ENCODE data around the gene COX6A2.
A peak's percentile ranks its signal among the peaks of the same experiment; 100 is the strongest.

The COX6A2 gene

GRCh38 chr16:31428279-31428597 is at the start of gene COX6A2:
Gene COX6A2, minus strand, starts transcription at chr16:31428360. Its CDS starts 35 bp downstream, at chr16:31428325.
- no peak for DNase-seq (ENCODE audit: low read depth)

GRCh38 chr16:31477220-31478216 is 49.4 kb upstream of the COX6A2 start:
- no peak for DNase-seq (ENCODE audit: low read depth)

GRCh38 chr16:31476303-31477219 is 48.4 kb upstream of the COX6A2 start:
- no peak for DNase-seq (ENCODE audit: low read depth)

DNA sequence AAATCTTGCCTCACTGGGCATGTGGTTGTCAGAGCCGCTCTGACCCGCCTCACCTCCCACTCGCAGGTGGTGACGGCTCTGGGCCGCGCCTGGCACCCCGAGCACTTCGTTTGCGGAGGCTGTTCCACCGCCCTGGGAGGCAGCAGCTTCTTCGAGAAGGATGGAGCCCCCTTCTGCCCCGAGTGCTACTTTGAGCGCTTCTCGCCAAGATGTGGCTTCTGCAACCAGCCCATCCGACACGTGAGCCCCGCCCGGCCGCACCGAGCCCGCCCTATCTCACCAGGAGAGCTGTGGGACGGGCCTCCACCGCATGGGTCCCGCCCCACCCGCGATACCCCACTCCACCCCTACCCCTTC is 47.8 kb upstream of the COX6A2 start:
- DNase-seq (ENCODE audit: low read depth) = no peak

- no peak for DNase-seq (ENCODE audit: low read depth)
These were observed 46.9 kb upstream of the COX6A2 start for GRCh38 chr16:31474773-31475738.

DNA sequence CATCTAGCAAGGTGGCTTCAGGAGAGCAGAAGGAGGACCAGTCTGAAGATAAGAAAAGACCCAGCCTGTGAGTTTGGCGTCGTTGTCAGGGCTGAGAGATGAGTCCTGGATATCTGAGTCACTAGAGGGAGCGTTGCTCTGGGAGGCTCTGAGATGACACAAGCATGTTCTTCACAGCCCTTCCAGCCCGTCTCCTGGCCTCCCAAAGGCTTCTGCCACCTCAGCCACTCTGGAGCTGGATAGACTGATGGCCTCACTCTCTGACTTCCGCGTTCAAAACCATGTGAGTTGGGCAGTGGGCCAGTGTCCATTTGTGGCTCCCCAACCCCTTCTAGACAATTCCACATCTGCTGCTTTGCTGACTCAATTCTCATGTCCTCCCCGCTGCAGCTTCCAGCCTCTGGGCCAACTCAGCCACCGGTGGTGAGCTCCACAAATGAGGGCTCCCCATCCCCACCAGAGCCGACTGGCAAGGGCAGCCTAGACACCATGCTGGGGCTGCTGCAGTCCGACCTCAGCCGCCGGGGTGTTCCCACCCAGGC is 46.1 kb upstream of the COX6A2 start:
- DNase-seq (ENCODE audit: low read depth) = peak; percentile 78

GRCh38 chr16:31473264-31473984 is 45.3 kb upstream of the COX6A2 start:
- no peak for DNase-seq (ENCODE audit: low read depth)

GRCh38 chr16:31472709-31473203 is 44.6 kb upstream of the COX6A2 start:
- peak; percentile 86 for DNase-seq (ENCODE audit: low read depth)

GRCh38 chr16:31471875-31472708 is 43.9 kb upstream of the COX6A2 start, which contains the start of gene TGFB1I1:
Gene TGFB1I1, plus strand, starts transcription at chr16:31472152. Its CDS starts 37 bp downstream, at chr16:31472189.
- peak; percentile 74 for DNase-seq (ENCODE audit: low read depth)

GRCh38 chr16:31471241-31471874 is 43.2 kb upstream of the COX6A2 start:
- DNase-seq (ENCODE audit: low read depth) = peak; percentile 27

DNA sequence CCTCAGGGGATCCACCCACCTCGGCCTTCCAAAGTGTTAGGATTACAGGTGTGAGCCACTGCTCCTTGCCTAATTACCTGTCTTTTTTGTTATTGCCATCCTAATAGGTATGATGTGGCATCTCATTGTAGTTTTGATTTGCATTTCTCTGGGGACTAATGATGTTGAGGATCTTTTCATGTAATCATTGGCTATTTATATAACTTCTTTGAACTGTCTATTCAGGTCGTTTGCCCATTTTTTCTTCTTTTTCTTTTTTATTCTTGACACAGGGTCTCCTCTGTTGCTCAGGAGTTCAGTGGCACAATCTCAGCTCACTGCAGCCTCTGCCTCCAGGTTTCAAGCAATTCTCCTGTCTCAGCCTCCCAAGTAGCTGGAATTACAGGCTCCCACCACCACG is 42.5 kb upstream of the COX6A2 start:
- no peak for DNase-seq (ENCODE audit: low read depth)

- DNase-seq (ENCODE audit: low read depth) = no peak
These were observed 39.7 kb upstream of the COX6A2 start for GRCh38 chr16:31467858-31468257.

DNA sequence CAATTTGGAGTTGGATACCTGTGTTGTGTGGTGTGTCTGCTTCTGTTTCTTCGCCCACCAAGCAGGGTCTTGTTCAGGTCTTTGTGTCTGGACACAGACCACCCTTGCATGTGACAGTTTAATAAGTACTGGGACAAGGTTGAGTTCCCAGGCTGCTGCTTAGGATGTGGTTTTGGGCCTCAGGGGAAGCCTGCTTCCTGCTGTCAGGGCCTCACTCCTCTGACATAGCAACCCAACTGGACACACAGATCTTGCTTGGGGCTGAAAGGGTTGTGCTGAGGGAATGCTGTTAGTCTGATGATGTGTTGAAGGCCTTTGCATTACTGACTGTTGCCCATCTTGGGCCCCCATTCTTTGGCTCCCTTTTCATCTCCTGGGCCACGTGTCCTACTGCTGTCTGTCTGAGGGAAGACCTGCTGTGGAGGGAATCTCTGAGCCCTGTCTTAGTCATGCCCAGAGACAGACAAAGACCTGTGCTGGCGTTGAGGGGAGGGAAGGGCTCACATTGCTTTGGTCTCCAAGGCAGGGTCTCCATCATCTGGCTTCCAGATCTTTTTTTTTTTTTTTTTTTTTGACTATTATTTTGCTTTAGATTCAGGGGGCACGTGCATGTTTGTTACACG is 39.1 kb upstream of the COX6A2 start:
- DNase-seq (ENCODE audit: low read depth) = peak; percentile 40

- no peak for DNase-seq (ENCODE audit: low read depth)
These were observed 38.3 kb upstream of the COX6A2 start for GRCh38 chr16:31466381-31466841.

GRCh38 chr16:31465788-31466370 is 37.7 kb upstream of the COX6A2 start:
- DNase-seq (ENCODE audit: low read depth) = no peak

GRCh38 chr16:31464781-31465260 is 36.7 kb upstream of the COX6A2 start:
- no peak for DNase-seq (ENCODE audit: low read depth)

- no peak for DNase-seq (ENCODE audit: low read depth)
These were observed 36.2 kb upstream of the COX6A2 start for GRCh38 chr16:31464348-31464769.
